GM10248 (cell line): ENCODE data around the gene GPR176.

ENCODE experiments used
- CTCF ChIA-PET: fragments of 300-600 bp; sonication (Branson Sonifier 250); formaldehyde crosslinking; extraction: SDS; loops from one replicate; lab custom pipeline; 2021; ENCODE audit warnings: antibody characterized with exemption; lab: Yijun Ruan, JAX
- POLR2A ChIA-PET: fragments of 350-650 bp; sonication (Branson Sonifier 250); formaldehyde crosslinking; extraction: SDS; loops from one replicate; lab custom pipeline; 2020; ENCODE audit warnings: antibody characterized with exemption; lab: Yijun Ruan, JAX
- DNase-seq: peaks from one replicate; pipeline ENCODE4 v3.0.0; 2012; ENCODE audit errors: extremely low spot score
- TF ChIP-seq, protein P1 (sequence below): IDR thresholded peaks from 2 replicates; pipeline ENCODE4 v1.5.1; 2012; ENCODE audit warnings: mild to moderate bottlenecking, low read depth; ENCODE audit errors: extremely low read depth, missing control alignments, control extremely low read depth

Gene GPR176

DNA sequence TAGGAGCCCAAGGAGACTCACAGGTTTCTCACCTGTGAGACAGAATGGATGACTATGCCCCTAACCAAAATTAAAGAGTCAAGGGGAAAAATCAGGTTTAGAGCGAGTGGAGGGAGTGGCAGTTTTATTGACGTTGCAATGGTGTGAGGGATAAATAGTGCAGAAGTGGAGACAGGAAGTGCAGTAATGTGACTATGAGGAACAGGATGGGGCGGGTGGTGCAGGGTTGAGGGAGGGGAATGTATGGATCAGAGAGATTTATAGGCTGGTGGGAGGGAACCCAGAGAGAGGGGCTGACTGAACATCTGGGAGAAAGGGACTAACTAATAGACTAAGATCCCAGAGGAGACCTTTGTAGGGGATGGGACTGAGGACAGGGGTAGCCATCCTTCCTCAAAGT lies 40.3 kb upstream of the GPR176 start:
- DNase-seq, result no peak
- ChIA-PET CTCF (interaction anchor here (0.8 kb wide), 1 partner anchor 10 kb away, joined by 3 read pairs; no protein-coding TSS in a partner anchor), POLR2A (no interaction called here)
- TF ChIP-seq, protein P1, sequence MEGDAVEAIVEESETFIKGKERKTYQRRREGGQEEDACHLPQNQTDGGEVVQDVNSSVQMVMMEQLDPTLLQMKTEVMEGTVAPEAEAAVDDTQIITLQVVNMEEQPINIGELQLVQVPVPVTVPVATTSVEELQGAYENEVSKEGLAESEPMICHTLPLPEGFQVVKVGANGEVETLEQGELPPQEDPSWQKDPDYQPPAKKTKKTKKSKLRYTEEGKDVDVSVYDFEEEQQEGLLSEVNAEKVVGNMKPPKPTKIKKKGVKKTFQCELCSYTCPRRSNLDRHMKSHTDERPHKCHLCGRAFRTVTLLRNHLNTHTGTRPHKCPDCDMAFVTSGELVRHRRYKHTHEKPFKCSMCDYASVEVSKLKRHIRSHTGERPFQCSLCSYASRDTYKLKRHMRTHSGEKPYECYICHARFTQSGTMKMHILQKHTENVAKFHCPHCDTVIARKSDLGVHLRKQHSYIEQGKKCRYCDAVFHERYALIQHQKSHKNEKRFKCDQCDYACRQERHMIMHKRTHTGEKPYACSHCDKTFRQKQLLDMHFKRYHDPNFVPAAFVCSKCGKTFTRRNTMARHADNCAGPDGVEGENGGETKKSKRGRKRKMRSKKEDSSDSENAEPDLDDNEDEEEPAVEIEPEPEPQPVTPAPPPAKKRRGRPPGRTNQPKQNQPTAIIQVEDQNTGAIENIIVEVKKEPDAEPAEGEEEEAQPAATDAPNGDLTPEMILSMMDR, result no peak

DNA sequence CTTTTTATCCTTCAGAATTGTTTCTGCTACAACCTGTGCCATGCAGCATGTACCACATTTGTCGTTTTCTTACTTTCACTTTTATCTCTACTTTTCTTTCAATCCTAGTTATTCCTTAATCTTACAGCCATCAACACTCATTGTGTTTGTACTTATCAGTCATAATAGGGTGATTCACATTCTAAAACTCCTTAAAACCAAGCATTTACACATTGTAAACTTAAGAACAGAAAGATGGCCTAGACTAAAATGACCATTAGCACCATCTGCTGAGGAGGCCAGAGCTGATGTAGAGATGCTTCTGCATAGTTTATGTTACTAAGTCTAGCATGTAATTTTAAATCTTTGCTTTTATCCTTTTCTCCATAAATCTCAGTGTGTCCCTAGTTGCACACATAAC lies 39.3 kb upstream of the GPR176 start:
- POLR2A ChIA-PET, result no interaction called here
- no peak for DNase-seq
- CTCF ChIA-PET, result no interaction called here
- TF ChIP-seq, protein P1, result no peak

DNA sequence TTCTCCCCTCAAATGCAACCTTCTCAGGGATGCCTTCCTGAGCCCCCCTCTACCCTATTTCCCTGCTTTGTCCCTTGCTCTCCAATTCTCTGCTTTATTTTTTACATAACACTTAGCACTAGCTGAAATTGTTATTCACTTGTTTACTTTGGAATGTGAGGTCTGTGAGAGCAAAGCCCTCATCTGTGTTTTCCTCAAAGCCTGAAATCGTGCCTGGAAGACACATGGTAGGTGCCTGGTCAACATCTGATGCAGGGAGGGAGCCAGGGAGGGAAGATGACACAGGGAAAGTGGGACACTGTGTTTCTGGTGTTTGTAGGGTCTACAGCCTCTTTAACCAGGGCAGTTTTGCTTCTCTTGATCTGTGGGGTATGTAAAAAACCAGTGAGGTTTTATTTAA lies 37.4 kb upstream of the GPR176 start:
- ChIA-PET CTCF (no interaction called here), POLR2A (no interaction called here)
- TF ChIP-seq, protein P1, result no peak
- no peak for DNase-seq

DNA sequence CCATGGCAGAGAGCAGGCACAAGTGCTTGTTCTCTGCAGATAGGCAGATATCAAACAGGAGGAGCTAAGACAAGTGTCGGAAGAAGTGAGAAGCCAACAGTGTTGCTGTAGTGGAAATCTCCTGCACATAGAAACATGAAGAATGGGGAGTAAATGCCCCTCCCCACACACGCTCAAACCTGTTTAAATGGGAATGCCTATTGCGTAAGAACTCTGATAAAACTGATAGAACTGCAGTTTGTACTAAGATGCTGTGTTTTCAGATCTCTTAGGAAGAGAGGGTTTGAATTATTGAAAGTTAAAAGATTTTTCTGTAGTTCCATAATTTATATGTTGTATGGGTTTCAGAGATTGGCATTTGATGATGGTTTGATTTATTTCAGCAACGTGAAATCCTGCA lies 33.5 kb upstream of the GPR176 start:
- CTCF ChIA-PET, result interaction anchor here (1.2 kb wide), 1 partner anchor 18 kb away, joined by 3 read pairs; no protein-coding TSS in a partner anchor
- TF ChIP-seq, protein P1, result no peak
- DNase-seq, result no peak
- POLR2A ChIA-PET, result no interaction called here

GRCh38 chr15:39951561-39951960 lies 31.5 kb upstream of the GPR176 start:
- TF ChIP-seq, protein P1, result no peak
- CTCF ChIA-PET, result no interaction called here
- POLR2A ChIA-PET, result no interaction called here
- DNase-seq, result no peak

GRCh38 chr15:39948817-39949216 lies 28.8 kb upstream of the GPR176 start:
- ChIA-PET CTCF (interaction anchor here (2.0 to 3.1 kb wide), 2 partner anchors 12 to 15 kb away, joined by 7 to 12 read pairs; partner anchors contain the start of gene EIF2AK4), POLR2A (no interaction called here)
- DNase-seq, result no peak
- TF ChIP-seq, protein P1, result no peak
